Activated CD8-positive, alpha-beta memory T cell treated with anti-CD3 and anti-CD28 coated beads for 36 hours (primary cell): ENCODE results near the gene TMEM255B. TPM values are rescaled to one million over a fixed set of nuclear protein-coding genes. Genes with fewer than 3 reads are reported as not detected.
"Not testable (repeated sequence)": the region's sequence is repeated elsewhere in the genome, so short reads cannot be mapped to it uniquely, and the experiment has no call there.

Experiments used
- CTCF ChIA-PET: fragments of 350-600 bp; sonication (Branson Sonifier 250); formaldehyde crosslinking; loops from one replicate; lab custom pipeline; 2021; ENCODE audit warnings: antibody characterized with exemption; lab: Charles Lee
- POLR2A ChIA-PET: fragments of 350-600 bp; sonication (Branson Sonifier 250); formaldehyde crosslinking; loops from one replicate; lab custom pipeline; 2021; ENCODE audit warnings: antibody characterized with exemption; lab: Charles Lee
- total RNA-seq, 2 experiments: library from RNA; stranded (reverse); gene quantifications; one replicate each; pipeline ENCODE4 v1.2.3, GENCODE V29; 2021

TMEM255B gene
- total RNA-seq, 2 experiments from 2014 or later = 0.73 to 0.80 TPM

DNA sequence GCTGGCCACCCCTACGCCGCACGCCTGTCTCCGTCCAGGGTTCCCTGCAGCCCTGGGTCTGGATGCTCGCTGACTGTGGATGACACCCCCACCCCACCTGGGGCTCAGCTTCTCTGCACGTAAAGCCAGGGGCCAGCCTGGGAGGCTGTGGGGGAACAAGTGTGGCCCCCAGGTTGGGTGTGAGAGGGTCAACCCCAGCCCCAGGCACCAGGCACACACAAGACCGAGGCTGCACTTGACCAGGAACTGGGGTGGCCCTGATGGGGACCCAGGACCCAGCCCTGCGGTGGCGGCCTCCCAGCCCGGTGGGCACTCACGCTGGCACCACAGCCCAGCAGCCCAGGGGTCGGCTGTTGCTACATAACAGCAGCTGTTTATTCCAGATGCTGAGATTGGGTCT is 63.2 kb downstream of the TMEM255B start:
- POLR2A ChIA-PET = no interaction called here

DNA sequence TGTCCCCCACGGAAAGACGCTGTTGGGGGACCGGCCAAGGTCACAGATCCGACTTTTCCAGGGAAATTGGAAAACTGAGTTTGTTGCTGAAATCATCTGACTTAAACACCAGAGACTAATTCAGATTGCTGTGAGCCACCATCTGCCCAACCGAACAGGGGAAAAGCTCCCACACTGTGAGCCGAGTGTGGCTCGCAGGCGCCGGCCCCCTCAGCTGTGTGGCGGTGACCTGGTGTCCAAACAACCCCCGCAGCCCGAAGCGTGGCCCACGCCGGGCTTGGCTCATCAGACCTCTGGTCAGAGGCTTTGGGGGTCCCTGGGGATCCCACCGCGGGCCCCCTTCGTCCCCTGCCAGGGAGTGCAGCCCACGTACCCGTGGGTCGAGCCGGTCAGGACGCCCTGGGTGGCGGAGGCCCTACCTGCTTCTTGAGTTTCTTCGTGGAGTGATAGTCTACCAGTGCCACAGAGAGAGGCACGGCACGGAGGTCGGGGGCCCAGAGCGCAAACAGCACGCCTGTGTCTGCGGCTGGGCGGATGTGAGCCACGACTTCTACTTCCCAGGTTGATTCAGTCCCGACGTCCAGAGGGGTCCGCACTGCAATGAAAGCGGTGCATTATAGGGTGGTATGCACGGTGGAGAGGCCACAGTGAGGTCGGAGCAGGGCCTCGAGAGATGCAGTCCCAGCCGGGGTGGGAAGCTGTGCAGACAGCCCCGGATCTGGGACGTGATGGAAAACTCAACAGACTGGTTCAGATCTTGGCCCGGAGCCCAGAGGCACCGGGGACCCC is 64.1 kb downstream of the TMEM255B start:
- ChIA-PET CTCF (no interaction called here), POLR2A (no interaction called here)

More for the DNA sequence above, 63.2 kb downstream of the TMEM255B start:
- CTCF ChIA-PET = no interaction called here

DNA sequence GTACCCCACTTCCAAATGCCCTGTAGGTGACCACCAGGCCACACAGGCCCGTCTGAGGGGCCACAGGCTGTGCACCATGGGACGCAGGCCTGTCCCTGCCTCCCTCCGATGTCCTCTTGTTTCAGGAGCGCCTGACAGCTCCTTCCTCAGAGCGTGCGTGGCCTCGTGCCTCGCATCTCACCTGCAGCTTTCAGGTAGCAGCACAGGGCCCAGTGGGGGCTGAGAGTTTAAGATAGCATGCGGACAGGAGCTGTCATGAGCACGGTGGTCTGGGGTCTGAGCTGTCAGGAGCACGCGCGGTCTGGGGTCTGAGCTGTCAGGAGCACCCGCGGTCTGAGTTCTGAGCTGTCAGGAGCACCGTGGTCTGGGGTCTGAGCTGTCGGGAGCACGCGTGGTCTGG is 64.7 kb downstream of the TMEM255B start:
- CTCF ChIA-PET = no interaction called here

DNA sequence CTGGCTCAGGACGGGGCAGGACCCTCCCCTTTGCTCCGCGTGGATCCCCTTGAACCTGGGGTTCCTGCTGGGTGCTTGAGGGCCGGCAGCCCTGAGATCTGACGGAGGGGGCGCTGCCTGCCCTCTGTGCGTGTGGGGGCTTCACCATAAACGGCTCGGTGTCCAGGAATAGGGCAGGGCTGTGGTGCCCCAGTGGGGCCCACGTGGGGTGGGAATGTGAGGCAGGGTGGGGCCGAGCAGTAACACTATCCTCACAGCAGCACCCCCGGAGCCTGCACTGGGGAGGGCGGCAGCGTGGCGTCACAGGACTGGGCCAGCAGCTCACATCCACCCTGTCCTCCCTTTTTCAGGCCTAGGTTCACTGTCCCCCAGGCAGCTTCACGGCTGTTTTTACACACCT is 66.8 kb downstream of the TMEM255B start:
- ChIA-PET POLR2A (no interaction called here), CTCF (no interaction called here)

More for the DNA sequence above, 64.7 kb downstream of the TMEM255B start:
- POLR2A ChIA-PET = no interaction called here

DNA sequence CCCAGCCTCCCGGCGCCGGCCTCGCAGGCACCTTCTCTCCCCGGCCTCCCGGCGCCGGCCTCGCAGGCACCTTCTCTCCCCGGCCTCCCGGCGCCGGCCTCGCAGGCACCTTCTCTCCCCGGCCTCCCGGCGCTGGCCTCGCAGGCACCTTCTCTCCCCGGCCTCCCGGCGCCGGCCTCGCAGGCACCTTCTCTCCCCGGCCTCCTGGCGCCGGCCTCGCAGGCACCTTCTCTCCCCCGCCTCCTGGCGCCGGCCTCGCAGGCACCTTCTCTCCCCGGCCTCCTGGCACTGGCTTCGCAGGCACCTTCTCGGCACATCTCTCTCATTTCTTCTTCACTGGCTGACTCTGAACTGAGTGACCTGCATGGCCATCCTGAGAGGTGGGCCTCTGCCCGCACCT is 67.4 kb downstream of the TMEM255B start:
- CTCF ChIA-PET = not testable (repeated sequence)

DNA sequence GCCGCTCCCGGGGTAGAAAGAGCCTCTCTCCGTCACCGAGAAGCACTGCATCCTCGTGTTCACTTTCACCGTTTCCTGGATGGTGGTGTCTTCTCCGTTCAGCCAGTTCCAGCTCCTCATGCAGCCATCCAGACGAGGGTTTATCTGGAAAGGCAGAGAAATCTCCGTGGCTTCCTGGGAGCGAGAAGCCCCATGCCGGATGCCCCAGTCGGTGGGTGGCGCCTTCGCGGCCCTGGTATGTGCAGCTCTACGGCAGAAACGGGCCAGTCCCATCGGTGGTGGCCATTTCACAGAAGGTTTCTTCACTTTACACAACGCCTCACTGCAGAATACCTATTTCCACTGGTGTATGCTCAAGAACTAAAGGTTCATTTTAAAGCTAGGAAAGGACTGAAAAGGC is 68.0 kb downstream of the TMEM255B start:
- CTCF ChIA-PET = no interaction called here
- POLR2A ChIA-PET = no interaction called here

More for the DNA sequence above, 67.4 kb downstream of the TMEM255B start:
- POLR2A ChIA-PET = not testable (repeated sequence)

DNA sequence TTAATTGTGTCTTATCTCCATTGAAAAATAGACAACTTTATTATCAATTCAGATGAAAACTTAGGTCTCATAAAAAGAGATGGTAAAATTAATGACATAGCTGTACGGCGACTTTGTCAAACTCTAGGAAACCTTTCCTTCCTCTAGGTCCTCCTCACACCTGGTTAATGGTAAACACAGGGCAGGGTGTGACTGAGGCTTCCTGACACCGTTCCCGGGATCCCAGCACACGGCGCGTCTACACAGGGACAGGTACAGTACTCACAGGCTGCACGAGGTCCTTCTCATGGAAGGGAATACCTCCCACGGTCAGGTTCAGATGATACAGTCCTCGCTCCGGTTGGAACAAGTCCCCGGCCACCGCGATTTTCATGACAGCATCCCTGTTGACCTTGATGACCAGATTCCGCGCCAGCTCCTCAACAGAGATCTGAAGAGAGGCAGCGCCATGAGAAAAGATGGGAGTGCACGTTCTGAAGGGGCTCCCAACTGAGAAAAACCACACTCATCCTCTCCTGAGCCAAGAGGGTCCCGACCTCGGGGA is 69.3 kb downstream of the TMEM255B start:
- ChIA-PET POLR2A (no interaction called here), CTCF (no interaction called here)

DNA sequence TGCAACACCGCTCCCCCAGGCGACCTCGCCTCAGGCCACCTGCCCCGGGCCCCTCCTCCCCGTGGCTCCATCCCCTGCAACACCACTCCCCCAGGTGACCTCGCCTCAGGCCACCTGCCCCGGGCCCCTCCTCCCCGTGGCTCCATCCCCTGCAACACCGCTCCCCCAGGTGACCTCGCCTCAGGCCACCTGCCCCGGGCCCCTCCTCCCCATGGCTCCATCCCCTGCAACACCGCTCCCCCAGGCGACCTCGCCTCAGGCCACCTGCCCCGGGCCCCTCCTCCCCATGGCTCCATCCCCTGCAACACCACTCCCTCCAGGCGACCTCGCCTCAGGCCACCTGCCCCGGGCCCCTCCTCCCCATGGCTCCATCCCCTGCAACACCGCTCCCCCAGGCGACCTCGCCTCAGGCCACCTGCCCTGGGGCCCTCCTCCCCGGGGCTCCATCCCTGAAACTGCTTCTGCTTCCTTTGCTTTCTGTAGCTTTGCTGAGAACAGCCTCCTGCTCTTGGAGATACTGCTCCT is 71.5 kb downstream of the TMEM255B start:
- POLR2A ChIA-PET, CTCF ChIA-PET: not testable (repeated sequence)

DNA sequence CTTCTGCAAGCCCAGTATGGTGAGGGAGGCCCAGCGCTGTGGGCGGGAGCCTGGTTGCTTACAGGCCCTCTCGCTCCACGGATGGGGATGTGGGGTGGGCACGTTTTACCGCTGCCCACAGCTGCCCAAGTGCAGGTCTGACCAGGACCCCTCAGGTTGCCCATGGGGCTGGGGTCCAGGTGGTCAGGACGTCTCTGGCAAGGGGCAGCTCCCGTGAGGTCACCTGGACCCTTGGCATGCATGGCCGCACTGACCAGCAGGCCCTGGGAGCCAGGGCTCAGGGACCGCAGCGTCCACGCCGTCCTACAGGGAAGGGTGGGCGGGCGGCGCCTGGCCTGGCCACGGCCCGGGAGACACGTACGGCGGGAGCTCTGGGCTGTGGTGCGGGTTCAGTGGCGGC is 72.0 kb downstream of the TMEM255B start:
- CTCF ChIA-PET = no interaction called here

DNA sequence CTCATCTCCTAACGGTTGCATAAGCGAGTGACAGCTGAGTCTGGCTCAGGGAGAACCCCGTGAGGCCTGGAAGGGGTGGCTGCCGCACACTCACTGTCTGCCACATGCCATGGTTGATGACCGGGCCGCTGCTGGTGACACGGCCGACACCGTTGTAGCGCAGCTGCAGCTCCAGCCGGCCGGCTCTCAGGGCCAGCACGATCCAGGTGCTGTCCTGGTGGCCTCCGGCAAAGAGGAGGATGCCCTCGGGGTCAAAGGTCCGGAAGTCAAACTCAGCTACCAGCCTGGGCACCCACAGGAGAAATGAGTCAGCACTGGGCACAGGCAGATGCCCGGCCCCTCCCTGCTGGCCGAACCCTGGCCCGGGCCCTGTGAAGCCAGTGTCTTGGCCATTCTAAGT is 73.2 kb downstream of the TMEM255B start:
- POLR2A ChIA-PET = no interaction called here
- CTCF ChIA-PET = no interaction called here

More for the DNA sequence above, 72.0 kb downstream of the TMEM255B start:
- POLR2A ChIA-PET = no interaction called here

DNA sequence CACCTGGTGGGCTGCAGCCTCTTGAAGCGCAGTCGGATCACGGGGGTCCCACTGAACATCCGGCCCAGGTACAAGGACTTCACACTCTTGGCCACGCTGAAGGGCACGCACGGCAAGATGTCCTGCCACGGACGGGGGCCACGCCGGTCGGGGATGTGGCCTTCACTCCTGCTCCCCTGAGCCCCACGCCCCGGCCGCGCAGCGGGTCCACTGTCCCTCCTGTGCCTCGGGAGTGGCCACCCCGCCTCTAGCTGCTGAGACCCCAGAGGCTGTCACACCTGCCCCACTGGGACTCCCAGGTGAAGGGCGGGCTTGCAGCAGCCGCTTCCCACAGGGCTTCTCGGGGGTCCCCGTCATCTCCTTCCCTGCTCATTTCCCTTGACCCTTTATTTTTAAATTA is 73.6 kb downstream of the TMEM255B start:
- CTCF ChIA-PET = no interaction called here

DNA sequence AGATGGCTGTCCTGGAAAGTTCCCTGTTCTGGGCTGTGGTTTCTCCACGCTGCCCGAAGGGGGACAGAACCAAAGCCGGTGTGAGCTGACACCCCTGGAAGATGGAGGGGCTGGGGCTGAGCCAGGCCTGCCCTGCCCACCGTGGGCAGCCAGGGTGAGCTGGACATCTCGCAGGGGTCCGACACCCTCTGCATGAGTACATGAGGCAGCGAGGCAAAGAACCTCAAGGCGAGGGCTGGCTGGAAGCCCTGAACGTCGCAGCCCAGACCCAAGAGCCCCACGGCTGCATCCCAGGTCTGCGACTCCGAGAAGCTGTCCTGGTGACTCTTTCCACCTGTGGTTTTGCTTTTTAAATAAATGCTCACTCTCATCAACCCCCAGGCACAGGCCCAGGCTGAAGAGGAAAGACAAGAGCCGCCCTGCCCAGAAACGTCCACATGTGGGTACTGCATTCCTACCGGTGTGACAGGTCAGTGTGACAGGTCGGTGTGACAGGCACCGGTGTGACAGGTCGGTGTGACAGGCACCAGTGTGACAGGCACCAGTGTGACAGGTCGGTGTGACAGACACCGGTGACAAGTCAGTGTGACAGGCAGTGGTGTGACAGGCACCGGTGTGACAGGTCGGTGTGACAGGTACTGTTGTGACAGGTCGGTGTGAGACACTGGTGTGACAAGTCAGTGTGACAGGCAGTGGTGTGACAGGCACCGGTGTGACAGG is 74.2 kb downstream of the TMEM255B start:
- CTCF ChIA-PET = no interaction called here
- POLR2A ChIA-PET = no interaction called here

More for the DNA sequence above, 73.6 kb downstream of the TMEM255B start:
- POLR2A ChIA-PET = no interaction called here

DNA sequence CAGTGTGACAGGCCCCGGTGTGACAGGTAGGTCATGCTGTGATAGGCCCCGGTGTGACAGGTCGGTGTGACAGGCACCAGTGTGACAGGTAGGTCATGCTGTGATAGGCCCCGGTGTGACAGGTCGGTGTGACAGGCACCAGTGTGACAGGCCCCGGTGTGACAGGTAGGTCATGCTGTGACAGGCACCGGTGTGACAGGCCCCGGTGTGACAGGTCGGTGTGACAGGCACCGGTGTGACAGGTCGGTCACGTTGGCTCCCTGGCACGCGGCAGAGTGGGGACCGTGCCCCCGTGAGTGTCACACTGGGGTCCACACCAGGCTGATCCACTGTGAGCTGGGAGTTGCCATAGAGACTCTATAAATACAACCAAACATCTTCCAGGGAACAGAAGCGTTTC is 75.0 kb downstream of the TMEM255B start:
- POLR2A ChIA-PET, CTCF ChIA-PET: not testable (repeated sequence)

DNA sequence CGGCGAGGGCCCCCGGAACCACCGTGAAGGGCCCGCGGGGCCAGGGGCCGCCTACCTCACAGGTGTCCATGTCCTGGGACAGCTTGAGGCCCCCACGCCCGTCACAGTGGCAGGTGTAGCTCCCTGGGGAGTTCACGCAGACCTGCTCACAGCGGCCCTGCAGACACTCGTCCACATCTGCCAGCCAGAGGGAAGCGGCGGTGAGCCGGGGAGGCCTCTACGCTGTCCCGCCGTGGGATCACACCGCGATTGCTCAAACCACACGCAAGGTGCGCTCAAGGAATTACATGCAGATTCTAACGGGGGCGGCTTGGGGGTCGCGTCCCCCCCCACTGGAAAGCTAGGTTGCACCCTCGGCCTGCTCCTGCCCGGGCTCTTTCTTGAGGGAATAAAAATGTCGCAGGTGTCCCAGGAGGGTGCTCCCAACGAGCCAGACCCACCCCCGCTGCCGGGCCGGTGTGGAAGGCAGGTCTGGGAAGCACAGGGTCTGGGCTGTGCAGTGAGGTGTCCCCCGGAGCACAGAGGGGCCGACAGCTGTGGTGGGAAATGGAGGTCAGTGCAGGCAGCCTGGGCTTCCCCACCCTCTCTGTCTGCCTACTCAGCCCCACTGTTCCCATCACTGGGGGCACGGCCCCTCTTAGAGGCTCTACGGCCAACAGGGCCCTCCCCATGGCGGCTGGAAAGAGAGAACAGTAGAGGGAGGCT is 75.6 kb downstream of the TMEM255B start:
- ChIA-PET CTCF (no interaction called here), POLR2A (interaction anchor here (0.5 kb wide), 1 partner anchor 399 kb away, joined by 3 read pairs; no protein-coding TSS in a partner anchor)

DNA sequence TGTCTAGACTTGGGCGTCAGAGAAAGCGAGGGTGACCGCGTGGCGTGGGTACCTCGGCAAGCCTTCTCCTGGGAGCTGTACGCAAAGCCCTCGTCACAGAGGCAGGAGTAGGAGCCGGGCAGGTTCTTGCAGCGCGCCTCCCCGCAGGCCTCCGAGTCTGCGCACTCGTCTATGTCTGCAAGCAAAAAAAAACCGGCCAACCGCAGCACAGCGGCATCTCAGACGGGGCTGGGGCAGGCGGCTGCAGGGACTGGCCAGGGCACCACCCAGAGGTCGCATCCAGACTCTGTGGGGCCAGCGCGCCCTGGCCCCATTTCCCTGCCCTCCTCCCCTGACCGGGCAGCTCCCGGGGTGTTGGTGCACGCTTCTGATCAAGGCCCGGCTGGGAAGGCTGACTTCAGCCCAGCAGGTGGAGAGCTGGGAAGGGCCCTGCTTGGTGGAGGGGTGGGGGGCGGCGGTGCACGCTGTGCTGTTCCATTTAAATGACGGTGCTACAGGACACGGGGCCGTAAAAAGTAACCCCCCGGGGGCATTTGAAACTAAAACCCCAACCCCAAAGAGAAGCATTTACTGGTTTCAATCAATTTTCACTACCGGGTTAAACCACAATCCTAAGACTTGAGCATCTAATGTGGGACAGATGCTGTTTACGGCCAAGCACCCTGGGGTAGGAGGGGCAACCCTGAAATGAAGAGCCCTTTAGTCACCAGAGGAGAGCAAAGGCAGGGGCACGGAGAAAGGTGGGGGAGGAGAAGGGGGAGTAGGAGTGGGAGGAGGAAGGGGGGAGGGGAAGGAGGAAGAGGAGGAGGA is 76.6 kb downstream of the TMEM255B start:
- ChIA-PET CTCF (no interaction called here), POLR2A (interaction anchor here (0.5 kb wide), 1 partner anchor 398 kb away, joined by 3 read pairs; no protein-coding TSS in a partner anchor)

DNA sequence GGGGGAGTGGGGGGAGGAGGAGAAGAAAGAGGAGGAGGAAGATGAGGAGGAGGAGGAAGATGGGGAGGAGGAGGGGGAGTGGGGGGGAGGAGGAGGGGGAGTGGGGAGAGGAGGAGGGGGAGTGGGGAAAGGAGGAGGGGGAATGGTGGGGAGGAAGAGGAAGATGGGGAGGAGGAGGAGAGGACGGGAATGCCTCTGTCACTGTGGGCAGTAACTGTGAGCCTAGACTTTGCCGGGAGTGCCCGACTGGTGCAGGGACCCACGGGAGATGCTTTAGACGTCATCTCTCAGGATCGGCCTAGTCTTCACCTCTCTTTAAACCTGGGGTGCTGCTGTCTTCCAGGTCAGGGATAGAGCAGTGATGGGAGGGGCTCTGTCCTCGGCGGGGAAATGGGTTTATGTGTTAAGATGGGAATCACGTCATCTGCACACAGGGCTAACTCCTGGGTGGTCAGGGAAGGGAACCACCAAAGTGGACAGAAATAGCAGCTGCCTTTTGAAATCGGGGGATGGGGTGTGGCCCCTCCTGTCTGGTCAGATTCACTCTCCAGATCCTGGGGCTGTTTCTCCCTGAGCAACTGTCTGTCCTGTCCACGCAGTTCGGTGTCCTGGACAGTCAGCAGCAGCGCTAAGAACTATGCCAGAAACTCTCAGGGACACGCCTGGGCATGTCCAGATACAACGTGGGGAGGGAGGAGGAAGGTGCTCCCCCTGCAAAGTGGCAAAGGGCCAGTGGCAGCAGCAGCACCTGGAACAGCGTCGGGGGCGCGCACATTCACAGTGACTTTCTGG is 77.9 kb downstream of the TMEM255B start:
- CTCF ChIA-PET = no interaction called here
- POLR2A ChIA-PET = no interaction called here

DNA sequence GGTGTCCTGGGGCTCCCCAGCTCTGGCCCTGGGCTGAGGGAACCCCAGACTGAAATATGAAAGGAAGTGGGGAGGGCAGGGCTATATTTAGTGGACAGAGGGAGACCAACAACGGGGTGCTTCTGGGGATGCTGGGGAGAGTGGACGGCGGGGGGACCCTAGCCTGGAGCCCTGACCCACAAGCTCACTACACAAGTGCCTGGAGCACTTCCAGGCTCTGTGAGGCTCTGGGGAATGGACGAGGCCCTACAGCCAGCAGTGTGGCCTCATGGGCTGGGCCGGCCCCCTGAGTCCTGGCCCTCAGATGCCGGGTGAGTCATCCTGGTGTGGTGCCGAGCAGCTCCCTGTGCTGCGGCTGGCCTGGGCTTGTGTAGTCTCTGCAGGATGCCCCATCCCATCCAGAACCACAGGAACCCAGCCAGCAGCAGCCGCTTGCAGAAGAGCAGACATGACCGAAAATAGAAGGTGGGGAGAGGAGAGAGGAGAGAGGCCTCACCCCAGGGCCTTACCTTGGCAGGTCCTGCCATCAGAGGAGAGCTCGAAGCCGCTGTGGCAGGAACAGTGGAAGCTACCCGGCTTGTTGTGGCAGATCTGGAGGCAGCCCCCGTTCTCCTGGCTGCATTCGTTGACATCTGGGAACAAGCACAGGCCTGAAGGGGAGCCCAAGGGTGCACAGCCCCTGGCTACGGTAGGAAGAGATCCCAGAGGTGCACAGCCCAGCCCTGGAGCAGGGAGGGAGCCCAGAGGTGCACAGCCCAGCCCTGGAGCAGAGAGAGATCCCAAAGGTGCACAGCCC is 78.7 kb downstream of the TMEM255B start:
- ChIA-PET POLR2A (no interaction called here), CTCF (no interaction called here)
